GM03348 (cell line): Measurements from ENCODE around the gene MTLN.
"Not testable (repeated sequence)": the region's sequence is repeated elsewhere in the genome, so short reads cannot be mapped to it uniquely, and the experiment has no call there.

Source experiments
- DNase-seq: peaks from one replicate; pipeline ENCODE4 v3.0.0; 2012; ENCODE audit warnings: low spot score

Gene MTLN

GRCh38 chr2:110211938-110212858 is at the start of gene MTLN:
MTLN (minus strand) TSS chr2:110212547; CDS start chr2:110212525, 22 bp downstream.
- peak; percentile 68 for DNase-seq

GRCh38 chr2:110261910-110262309 is 49.6 kb upstream of the MTLN start:
- DNase-seq, result not testable (repeated sequence)

GRCh38 chr2:110248081-110248795 is 35.9 kb upstream of the MTLN start:
- not testable (repeated sequence) for DNase-seq

- not testable (repeated sequence) for DNase-seq
These were observed 33.4 kb upstream of the MTLN start for GRCh38 chr2:110245488-110246435.

- DNase-seq, result not testable (repeated sequence)
These were observed 30.9 kb upstream of the MTLN start for GRCh38 chr2:110243283-110243682.

GRCh38 chr2:110234514-110234913 is 22.2 kb upstream of the MTLN start:
- not testable (repeated sequence) for DNase-seq

GRCh38 chr2:110229886-110230285 is 17.5 kb upstream of the MTLN start:
- DNase-seq, result not testable (repeated sequence)

- not testable (repeated sequence) for DNase-seq
These were observed 10.3 kb upstream of the MTLN start for GRCh38 chr2:110222626-110223025.

- no peak for DNase-seq
These were observed 9.6 kb upstream of the MTLN start for GRCh38 chr2:110221938-110222337.

GRCh38 chr2:110220190-110220564 is 7.8 kb upstream of the MTLN start:
- DNase-seq, result no peak

GRCh38 chr2:110219496-110220189 is 7.3 kb upstream of the MTLN start:
- DNase-seq, result peak; percentile 30

GRCh38 chr2:110218889-110219288 is 6.5 kb upstream of the MTLN start:
- DNase-seq, result not testable (repeated sequence)

- no peak for DNase-seq
These were observed 4.5 kb upstream of the MTLN start for GRCh38 chr2:110216803-110217202.

GRCh38 chr2:110216199-110216598 is 3.9 kb upstream of the MTLN start:
- DNase-seq, result no peak

GRCh38 chr2:110215566-110216158 is 3.3 kb upstream of the MTLN start:
- DNase-seq, result no peak

- DNase-seq, result no peak
These were observed 2.7 kb upstream of the MTLN start for GRCh38 chr2:110215091-110215490.

GRCh38 chr2:110213522-110213921 is 1.2 kb upstream of the MTLN start:
- DNase-seq, result not testable (repeated sequence)

GRCh38 chr2:110205660-110206455 is 6.5 kb downstream of the MTLN start:
- DNase-seq, result no peak

- DNase-seq, result peak; percentile 92
These were observed 7.7 kb downstream of the MTLN start, which contains the start of gene NPHP1 for GRCh38 chr2:110204408-110205385. NPHP1 (minus strand) TSS chr2:110205013; CDS start chr2:110204968, 45 bp downstream.
